ENCODE results near the gene PLXNB1. TPM values are rescaled to one million over a fixed set of nuclear protein-coding genes. Genes with fewer than 3 reads are reported as not detected.
A peak's percentile ranks its signal among the peaks of the same experiment; 100 is the strongest.

PLXNB1 gene
- total RNA-seq, 2 donors from 2014 or later, result 2.4 to 4.1 TPM

GRCh38 chr3:48399387-48400172, 30.3 kb downstream of the PLXNB1 start:
- H3K4me3 Mint-ChIP-seq, result no peak overlapping the region
- peaks cover 8% of the 10 kb centered on the region for H3K4me1 Mint-ChIP-seq
- ATAC-seq (no peak), DNase-seq (no peak)
- H3K27ac Mint-ChIP-seq, result no peak overlapping the region
- H3K36me3 Mint-ChIP-seq (ENCODE audit: low read depth), result peaks cover 4% of the 10 kb centered on the region
- peaks cover 43% of the 10 kb centered on the region for H3K27me3 Mint-ChIP-seq
- H3K9me3 ChIP-seq (ENCODE audit: control insufficient read depth, low read length, poor library complexity, severe bottlenecking), result no peaks in the 10 kb centered on the region

GRCh38 chr3:48398701-48399386, 31.0 kb downstream of the PLXNB1 start:
- H3K9me3 ChIP-seq (ENCODE audit: control insufficient read depth, low read length, poor library complexity, severe bottlenecking), result no peaks in the 10 kb centered on the region
- H3K27me3 Mint-ChIP-seq, result peaks cover 45% of the 10 kb centered on the region
- ATAC-seq (no peak), DNase-seq (no peak)
- H3K4me1 Mint-ChIP-seq, result peaks cover 8% of the 10 kb centered on the region
- H3K36me3 Mint-ChIP-seq (ENCODE audit: low read depth), result peaks cover 4% of the 10 kb centered on the region
- H3K27ac Mint-ChIP-seq, result no peak overlapping the region
- no peak overlapping the region for H3K4me3 Mint-ChIP-seq

DNA sequence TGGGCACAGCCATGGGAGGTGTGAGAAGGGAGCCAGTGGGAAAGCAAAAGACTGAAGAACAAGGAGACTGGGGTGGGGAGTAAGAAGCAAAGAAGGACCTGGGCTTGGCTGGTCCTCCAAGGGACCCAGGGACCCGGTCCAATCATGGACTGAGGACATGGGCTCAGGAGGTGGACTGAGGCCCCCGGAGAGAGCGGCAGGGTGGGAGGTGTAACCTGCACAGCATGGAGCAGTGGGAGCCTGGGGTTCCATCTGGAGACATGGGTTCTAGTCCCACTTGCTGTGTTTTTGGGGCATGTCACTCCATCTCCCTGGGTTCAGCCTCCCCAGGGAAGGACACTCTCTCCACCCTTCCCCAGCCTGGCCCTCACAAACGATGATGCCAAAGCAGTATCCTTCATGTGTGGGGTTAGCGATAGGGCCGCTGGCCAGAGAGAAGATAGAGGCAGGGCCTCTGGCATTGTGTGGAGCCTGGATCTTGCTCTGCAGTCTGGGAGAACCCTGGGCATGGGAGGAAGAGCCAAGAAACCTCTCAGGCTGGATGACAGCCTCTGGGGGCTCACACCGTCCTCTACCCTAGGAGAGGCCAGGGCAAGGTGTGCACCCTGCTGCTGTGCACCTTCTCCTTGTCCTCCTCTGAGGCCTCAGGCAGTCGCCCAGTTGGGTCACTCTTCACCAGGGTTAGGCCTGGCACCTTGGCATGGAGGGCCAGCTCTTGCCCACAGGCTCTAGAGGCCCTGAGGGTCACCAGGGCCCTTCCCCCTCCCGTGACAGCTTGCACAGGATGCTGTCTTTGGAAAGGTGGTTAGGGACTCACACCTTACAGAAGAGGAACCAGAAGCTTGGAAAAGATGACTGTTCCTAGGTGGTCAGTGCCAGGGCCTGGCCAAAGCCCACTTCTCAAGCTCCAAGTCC, 31.9 kb downstream of the PLXNB1 start:
- DNase-seq (no peak), ATAC-seq (no peak)
- Mint-ChIP-seq H3K27ac (no peak overlapping the region), H3K4me1 (peaks cover 8% of the 10 kb centered on the region), H3K4me3 (no peak overlapping the region), H3K36me3 (ENCODE audit: low read depth) (peaks cover 4% of the 10 kb centered on the region), H3K27me3 (peaks cover 49% of the 10 kb centered on the region)
- H3K9me3 ChIP-seq (ENCODE audit: control insufficient read depth, low read length, poor library complexity, severe bottlenecking), result no peaks in the 10 kb centered on the region

DNA sequence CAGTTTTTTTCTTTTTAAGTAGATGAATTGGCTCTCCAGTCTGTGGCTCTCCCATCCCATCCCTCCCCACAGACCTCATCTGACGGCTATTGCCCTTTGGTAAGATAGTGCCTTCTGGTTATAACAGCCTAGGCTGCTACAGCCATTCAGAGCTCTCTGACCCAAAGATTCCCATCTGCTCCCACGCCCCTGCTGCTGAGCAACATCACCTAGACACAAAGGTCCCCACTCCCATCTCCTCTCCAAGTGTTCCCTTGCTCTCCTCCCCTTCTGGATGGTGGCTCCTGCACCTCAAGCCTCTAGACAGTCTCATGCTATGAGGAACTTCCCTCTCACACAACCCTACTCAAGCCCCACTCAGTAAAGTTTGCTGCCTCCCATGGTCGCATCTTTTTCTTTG, 34.2 kb downstream of the PLXNB1 start:
- Mint-ChIP-seq H3K4me3 (no peak overlapping the region), H3K27ac (no peak overlapping the region), H3K27me3 (peaks cover 61% of the 10 kb centered on the region), H3K4me1 (peaks cover 5% of the 10 kb centered on the region), H3K36me3 (ENCODE audit: low read depth) (peaks cover 4% of the 10 kb centered on the region)
- no peaks in the 10 kb centered on the region for H3K9me3 ChIP-seq (ENCODE audit: control insufficient read depth, low read length, poor library complexity, severe bottlenecking)
- ATAC-seq (no peak), DNase-seq (no peak)

- ATAC-seq (no peak), DNase-seq (no peak)
- Mint-ChIP-seq H3K27ac (no peak overlapping the region), H3K36me3 (ENCODE audit: low read depth) (peaks cover 4% of the 10 kb centered on the region), H3K4me1 (peaks cover 5% of the 10 kb centered on the region), H3K4me3 (no peak overlapping the region), H3K27me3 (peaks cover 48% of the 10 kb centered on the region)
- no peaks in the 10 kb centered on the region for H3K9me3 ChIP-seq (ENCODE audit: control insufficient read depth, low read length, poor library complexity, severe bottlenecking)
These were observed 35.5 kb downstream of the PLXNB1 start for GRCh38 chr3:48394391-48394790.

- Mint-ChIP-seq H3K27ac (no peak overlapping the region), H3K4me3 (no peak overlapping the region), H3K36me3 (ENCODE audit: low read depth) (no peaks in the 10 kb centered on the region), H3K4me1 (no peaks in the 10 kb centered on the region), H3K27me3 (peaks cover 53% of the 10 kb centered on the region)
- DNase-seq, result no peak
- ATAC-seq, result no peak
- no peaks in the 10 kb centered on the region for H3K9me3 ChIP-seq (ENCODE audit: control insufficient read depth, low read length, poor library complexity, severe bottlenecking)
These were observed 40.9 kb downstream of the PLXNB1 start for GRCh38 chr3:48388966-48389365.

GRCh38 chr3:48387634-48388033, 42.3 kb downstream of the PLXNB1 start:
- peaks cover 54% of the 10 kb centered on the region for H3K27me3 Mint-ChIP-seq
- DNase-seq, result no peak
- H3K4me3 Mint-ChIP-seq, result no peak overlapping the region

GRCh38 chr3:48372862-48373435, 56.9 kb downstream of the PLXNB1 start:
- Mint-ChIP-seq H3K27ac (peak overlapping the region; percentile 49), H3K4me1 (peaks cover 9% of the 10 kb centered on the region), H3K27me3 (no peaks in the 10 kb centered on the region), H3K4me3 (no peak overlapping the region), H3K36me3 (ENCODE audit: low read depth) (no peaks in the 10 kb centered on the region)
- DNase-seq (no peak), ATAC-seq (no peak)
- H3K9me3 ChIP-seq (ENCODE audit: control insufficient read depth, low read length, poor library complexity, severe bottlenecking), result no peaks in the 10 kb centered on the region

More at GRCh38 chr3:48387634-48388033, 42.3 kb downstream of the PLXNB1 start:
- ATAC-seq, result no peak
- Mint-ChIP-seq H3K27ac (no peak overlapping the region), H3K4me1 (no peaks in the 10 kb centered on the region), H3K36me3 (ENCODE audit: low read depth) (no peaks in the 10 kb centered on the region)
- H3K9me3 ChIP-seq (ENCODE audit: control insufficient read depth, low read length, poor library complexity, severe bottlenecking), result no peaks in the 10 kb centered on the region

- Mint-ChIP-seq H3K4me3 (no peak overlapping the region), H3K4me1 (peaks cover 9% of the 10 kb centered on the region)
These were observed 57.5 kb downstream of the PLXNB1 start for GRCh38 chr3:48372377-48372770.

GRCh38 chr3:48371651-48372376, 58.1 kb downstream of the PLXNB1 start, which contains the start of gene FBXW12:
FBXW12 (plus strand) TSS chr3:48372219; CDS start chr3:48372768, 549 bp downstream.
- peak within 1 kb of the TSS; percentile 49 for H3K27ac Mint-ChIP-seq
- H3K9me3 ChIP-seq (ENCODE audit: control insufficient read depth, low read length, poor library complexity, severe bottlenecking), result no peaks in the 10 kb centered on the region

More at GRCh38 chr3:48372377-48372770, 57.5 kb downstream of the PLXNB1 start:
- DNase-seq (no peak), ATAC-seq (no peak)
- Mint-ChIP-seq H3K27ac (no peak overlapping the region), H3K27me3 (no peaks in the 10 kb centered on the region), H3K36me3 (ENCODE audit: low read depth) (no peaks in the 10 kb centered on the region)
- H3K9me3 ChIP-seq (ENCODE audit: control insufficient read depth, low read length, poor library complexity, severe bottlenecking), result no peaks in the 10 kb centered on the region

GRCh38 chr3:48370333-48370713, 59.6 kb downstream of the PLXNB1 start:
- H3K4me3 Mint-ChIP-seq, result no peak overlapping the region
- ATAC-seq (no peak), DNase-seq (no peak)
- no peak overlapping the region for H3K27ac Mint-ChIP-seq
- no peaks in the 10 kb centered on the region for H3K9me3 ChIP-seq (ENCODE audit: control insufficient read depth, low read length, poor library complexity, severe bottlenecking)
- no peaks in the 10 kb centered on the region for H3K27me3 Mint-ChIP-seq
- H3K36me3 Mint-ChIP-seq (ENCODE audit: low read depth), result no peaks in the 10 kb centered on the region
- peaks cover 9% of the 10 kb centered on the region for H3K4me1 Mint-ChIP-seq

More at GRCh38 chr3:48371651-48372376, 58.1 kb downstream of the PLXNB1 start, which contains the start of gene FBXW12:
- DNase-seq (no peak), ATAC-seq (no peak)
- Mint-ChIP-seq H3K36me3 (ENCODE audit: low read depth) (no peaks in the 10 kb centered on the region), H3K27me3 (no peaks in the 10 kb centered on the region), H3K4me1 (peaks cover 9% of the 10 kb centered on the region), H3K4me3 (no peak within 1 kb of the TSS)

GRCh38 chr3:48369693-48370332, 60.1 kb downstream of the PLXNB1 start:
- DNase-seq (no peak), ATAC-seq (no peak)
- Mint-ChIP-seq H3K4me3 (no peak overlapping the region), H3K36me3 (ENCODE audit: low read depth) (no peaks in the 10 kb centered on the region), H3K4me1 (peaks cover 9% of the 10 kb centered on the region), H3K27ac (peak overlapping the region; percentile 69), H3K27me3 (no peaks in the 10 kb centered on the region)
- H3K9me3 ChIP-seq (ENCODE audit: control insufficient read depth, low read length, poor library complexity, severe bottlenecking), result no peaks in the 10 kb centered on the region
